A549 (cell line): ENCODE measurements around the gene ANKDD1A.

Source experiments
- CBX8 ChIP-seq: fragments of 200-600 bp; sonication (generic); IDR thresholded peaks from 2 replicates; pipeline ENCODE4 v1.6.1; 2016
- EHF ChIP-seq: fragments of 250-450 bp; sonication (Bioruptor Pico); IDR thresholded peaks from 2 replicates; pipeline ENCODE4 v1.5.0; 2020; ENCODE audit warnings: mild to moderate bottlenecking
- EP300 ChIP-seq, 2 experiments: fragments of >200 bp; sonication (Bioruptor Twin); formaldehyde crosslinking; IDR thresholded peaks; 2 replicates in 1 of 2; 3 replicates in 1 of 2; pipeline ENCODE4 v1.6.1; 2016 to 2017
- TF ChIP-seq, protein P1 (sequence below): fragments of >200 bp; sonication (Bioruptor Twin); formaldehyde crosslinking; IDR thresholded peaks from 3 replicates; pipeline ENCODE4 v1.5.1; 2016

DNA sequence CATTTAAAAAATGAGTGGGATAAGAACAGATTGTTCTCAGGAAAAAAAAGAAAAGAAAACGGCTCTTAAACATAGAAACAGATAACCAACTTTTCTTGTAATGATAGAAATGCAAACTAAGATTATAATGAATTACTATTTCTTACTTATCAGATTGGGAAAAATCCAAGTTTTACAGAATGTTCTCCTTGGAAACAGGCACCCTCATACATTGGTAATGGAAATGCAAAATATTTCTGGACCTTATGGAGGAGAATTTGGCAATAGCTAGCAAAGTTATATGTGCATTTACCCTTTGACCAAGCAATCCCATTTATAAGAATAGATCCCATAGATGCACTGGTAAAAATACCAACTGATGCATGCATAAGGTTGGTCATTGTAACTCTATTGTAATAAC lies 3.7 kb upstream of the ANKDD1A start:
- no peak for TF ChIP-seq EP300 (IDR thresholded peaks at IDR 0.05)
- no peak for TF ChIP-seq EHF (CRISPR knock-in tag)
- no peak for TF ChIP-seq CBX8
- TF ChIP-seq, protein P1, sequence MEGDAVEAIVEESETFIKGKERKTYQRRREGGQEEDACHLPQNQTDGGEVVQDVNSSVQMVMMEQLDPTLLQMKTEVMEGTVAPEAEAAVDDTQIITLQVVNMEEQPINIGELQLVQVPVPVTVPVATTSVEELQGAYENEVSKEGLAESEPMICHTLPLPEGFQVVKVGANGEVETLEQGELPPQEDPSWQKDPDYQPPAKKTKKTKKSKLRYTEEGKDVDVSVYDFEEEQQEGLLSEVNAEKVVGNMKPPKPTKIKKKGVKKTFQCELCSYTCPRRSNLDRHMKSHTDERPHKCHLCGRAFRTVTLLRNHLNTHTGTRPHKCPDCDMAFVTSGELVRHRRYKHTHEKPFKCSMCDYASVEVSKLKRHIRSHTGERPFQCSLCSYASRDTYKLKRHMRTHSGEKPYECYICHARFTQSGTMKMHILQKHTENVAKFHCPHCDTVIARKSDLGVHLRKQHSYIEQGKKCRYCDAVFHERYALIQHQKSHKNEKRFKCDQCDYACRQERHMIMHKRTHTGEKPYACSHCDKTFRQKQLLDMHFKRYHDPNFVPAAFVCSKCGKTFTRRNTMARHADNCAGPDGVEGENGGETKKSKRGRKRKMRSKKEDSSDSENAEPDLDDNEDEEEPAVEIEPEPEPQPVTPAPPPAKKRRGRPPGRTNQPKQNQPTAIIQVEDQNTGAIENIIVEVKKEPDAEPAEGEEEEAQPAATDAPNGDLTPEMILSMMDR, result no peak
